C4-2B (cell line): Measurements from ENCODE around the gene TDRD3.

Experiments
- H3K27ac ChIP-seq: fragments of 450-650 bp; 2 replicates; pipeline ENCODE4 v1.5.1; 2017
- CTCF ChIP-seq: fragments of 450-650 bp; conservative IDR thresholded peaks from 2 replicates; pipeline ENCODE4 v1.5.1; 2017; ENCODE audit warnings: mild to moderate bottlenecking
- ZFX ChIP-seq: fragments of 450-650 bp; IDR thresholded peaks from 2 replicates; pipeline ENCODE4 v1.6.1; 2017

Gene TDRD3

GRCh38 chr13:60384911-60385310 is 12.1 kb upstream of the TDRD3 start:
- H3K27ac ChIP-seq: no peak overlapping the region
- TF ChIP-seq CTCF (no peak), ZFX (no peak)

GRCh38 chr13:60386250-60386649 is 10.8 kb upstream of the TDRD3 start:
- TF ChIP-seq CTCF (no peak), ZFX (no peak)
- no peak overlapping the region for H3K27ac ChIP-seq

- TF ChIP-seq CTCF: no peak
- TF ChIP-seq ZFX: no peak
- no peak overlapping the region for H3K27ac ChIP-seq
Measured at GRCh38 chr13:60392131-60392530, 4.9 kb upstream of the TDRD3 start.

GRCh38 chr13:60395971-60396782 is 843 bp upstream of the TDRD3 start:
- peak overlapping the region; percentile 95 for H3K27ac ChIP-seq
- TF ChIP-seq ZFX (no peak), CTCF (no peak)

GRCh38 chr13:60397704-60398378 is 821 bp downstream of the TDRD3 start:
- TF ChIP-seq CTCF: no peak
- TF ChIP-seq ZFX: peak; percentile 82
- peak overlapping the region; percentile 95 for H3K27ac ChIP-seq

GRCh38 chr13:60398379-60398891 is 1.4 kb downstream of the TDRD3 start:
- H3K27ac ChIP-seq: peak overlapping the region; percentile 95; the same call in 1 of the 2 replicates
- TF ChIP-seq ZFX (no peak), CTCF (no peak)

GRCh38 chr13:60398907-60399589 is 2.0 kb downstream of the TDRD3 start:
- H3K27ac ChIP-seq: no peak overlapping the region
- TF ChIP-seq CTCF (no peak), ZFX (no peak)
